GM19455 (cell line): ENCODE data around the gene TPM2.

Source experiments
- ATAC-seq: cut with Tn5 transposase; IDR thresholded peaks from one replicate; pipeline ENCODE4 v1.9.1; 2021; ENCODE audit not compliant: unreplicated experiment

Gene TPM2

DNA sequence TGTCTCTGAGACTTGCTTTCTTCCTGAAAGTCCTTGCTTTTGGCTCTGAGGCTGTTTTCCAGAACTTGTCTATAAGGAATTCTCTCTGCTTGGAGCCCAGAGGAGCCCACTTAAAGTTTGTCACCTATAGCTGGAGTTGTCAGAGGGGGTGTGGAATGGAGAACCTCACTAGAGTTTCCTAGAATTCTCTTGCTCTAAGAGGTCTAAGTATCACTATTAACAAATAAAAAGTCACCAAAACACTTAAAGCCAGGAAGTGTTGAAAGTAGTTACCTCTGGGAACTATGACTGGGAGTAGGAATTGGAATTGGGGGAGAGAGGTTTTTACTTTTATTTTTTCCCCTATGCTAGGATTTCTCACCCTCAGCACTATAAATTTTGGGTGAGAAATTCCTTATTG is 54.0 kb downstream of the TPM2 start:
- ATAC-seq: no peak
